NOMO-1 (cell line): Measurements from ENCODE around the gene AIFM3.

Experiments used
- DNase-seq, 2 experiments: peaks; one replicate each; lab custom pipeline; 2025; ENCODE audit not compliant: unreplicated experiment in 2 of 2; lab: John Stamatoyannopoulos, UW

AIFM3 gene

DNA sequence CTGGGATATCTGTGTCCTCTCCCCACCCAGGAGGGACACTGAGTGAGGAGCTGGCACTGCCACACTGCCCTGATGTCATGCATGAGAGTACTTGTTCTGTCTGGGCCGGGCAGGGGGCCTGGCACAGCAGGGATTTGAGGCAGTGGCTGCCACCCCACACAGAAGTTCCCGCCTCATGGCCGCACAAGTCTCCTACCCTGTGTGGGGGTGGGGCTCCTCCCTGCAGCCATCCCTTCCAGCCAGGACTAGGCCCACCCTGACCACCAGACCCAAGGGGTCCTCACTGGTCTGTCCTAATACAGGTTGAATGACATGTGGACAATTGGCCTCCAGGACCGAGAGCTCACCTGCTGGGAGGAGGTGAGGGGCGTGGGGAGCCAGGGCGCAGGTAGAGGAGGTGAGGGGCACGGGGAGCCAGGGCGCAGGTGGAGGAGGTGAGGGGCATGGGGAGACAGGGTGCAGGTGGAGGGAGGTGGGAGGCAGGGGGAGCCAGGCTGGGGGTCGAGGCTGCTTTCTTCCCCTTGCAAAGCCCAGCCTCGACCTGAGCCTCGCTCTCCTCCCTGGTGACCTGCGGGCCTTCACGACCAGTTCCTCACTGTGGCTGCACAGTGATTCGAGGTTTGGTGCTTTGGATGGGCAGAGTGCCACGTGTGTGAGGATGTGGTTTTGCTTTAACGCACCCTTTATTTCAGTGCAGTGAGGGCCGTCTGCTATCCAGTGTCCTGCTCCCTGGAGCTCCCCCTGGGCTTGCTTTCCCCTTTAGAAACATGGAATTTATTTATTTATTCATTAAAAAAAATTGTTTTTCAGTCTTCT, 22.5 kb downstream of the AIFM3 start:
- no peak for DNase-seq

DNA sequence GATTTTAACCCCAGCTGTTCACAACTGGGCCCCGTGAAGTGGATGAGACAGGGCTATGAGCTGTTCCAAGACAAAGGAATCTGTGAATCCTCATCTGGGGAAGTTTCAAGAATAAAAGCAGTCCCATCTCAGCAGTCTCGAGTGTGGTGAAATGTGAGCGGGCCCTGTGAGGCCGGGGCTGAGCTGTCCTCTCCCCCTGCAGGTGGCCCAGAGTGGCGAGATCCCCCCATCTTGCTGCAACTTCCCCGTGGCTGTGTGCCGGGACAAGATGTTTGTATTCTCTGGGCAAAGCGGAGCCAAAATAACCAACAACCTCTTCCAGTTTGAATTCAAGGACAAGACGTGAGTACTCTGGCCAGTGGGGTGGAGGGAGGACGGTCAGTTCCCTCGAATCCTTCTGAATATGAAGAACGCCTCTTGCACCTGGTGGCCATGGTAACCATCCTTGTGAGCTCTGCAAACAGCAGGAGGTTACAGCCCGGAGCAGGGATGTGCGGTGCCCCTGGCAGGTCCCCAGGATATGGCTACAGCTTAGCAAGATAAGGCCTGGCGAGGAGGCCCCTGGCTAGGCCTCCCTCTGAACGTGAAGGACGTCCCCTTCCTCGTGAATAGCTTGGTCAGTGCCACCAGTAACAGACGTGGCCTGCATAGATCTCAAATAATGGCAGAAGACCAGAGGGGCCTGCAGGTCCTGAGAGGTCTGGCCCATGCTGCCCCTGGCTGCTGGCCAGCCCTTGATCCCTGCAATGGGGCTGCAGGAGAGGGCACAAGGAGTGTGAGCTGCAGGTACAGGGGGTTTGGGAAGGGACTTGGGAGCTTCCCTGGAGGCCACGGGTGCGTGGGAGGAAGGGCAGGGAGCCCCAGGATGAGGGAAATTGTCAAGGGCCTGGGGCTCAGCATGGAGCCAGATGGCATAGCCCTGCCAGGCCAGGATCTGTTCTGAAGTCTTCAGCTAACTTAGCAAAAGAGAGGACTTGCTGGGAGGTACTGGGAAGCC, 23.4 kb downstream of the AIFM3 start:
- DNase-seq = no peak

DNA sequence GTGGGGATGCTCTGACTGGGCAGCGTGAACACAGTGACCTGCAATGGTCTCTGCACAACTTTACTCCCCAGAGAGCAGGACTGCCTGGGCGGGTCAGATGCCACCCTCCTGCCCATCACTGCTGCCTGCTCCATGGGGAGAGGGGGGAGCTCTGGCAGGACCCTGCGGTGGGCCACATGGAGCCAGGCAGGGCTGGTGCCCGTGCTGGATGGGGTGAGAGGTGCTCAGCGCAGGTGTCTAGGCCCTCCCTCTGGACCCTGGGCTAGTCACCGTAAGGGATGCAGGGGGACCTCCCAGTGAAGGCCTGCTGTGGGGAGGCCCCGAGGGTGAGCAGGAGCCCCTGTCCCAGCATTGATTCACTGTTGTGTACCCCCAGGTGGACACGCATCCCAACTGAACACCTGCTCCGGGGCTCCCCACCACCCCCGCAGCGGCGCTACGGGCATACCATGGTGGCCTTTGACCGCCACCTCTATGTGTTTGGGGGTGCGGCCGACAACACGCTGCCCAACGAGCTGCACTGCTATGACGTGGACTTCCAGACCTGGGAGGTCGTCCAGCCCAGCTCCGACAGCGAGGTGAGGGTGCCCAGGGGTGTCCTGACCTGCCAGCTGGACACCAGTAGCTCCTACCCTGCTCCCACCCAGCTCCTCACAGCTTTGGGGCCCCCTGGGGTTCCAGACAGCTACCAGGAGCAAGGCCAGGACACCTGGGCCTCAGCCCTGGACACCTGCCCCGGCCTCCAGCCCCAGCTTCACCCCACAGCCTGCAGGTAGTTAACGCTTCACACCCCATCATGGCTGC, 24.4 kb downstream of the AIFM3 start:
- DNase-seq = no peak

DNA sequence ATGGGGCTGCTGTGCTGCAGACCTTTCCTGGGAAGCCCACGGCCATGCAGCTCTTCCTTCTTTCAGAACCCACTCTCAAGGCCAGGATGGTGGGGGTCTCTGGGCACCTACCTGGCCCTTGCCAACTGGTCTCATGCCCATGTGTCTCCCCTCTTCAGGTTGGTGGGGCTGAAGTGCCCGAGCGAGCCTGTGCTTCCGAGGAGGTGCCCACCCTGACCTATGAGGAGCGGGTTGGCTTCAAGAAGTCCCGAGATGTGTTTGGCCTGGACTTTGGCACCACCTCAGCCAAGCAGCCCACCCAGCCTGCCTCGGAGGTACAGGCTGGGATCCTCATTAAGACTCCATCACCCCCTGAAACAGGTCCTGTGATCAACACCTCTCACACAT, 25.0 kb downstream of the AIFM3 start:
- DNase-seq = no peak

DNA sequence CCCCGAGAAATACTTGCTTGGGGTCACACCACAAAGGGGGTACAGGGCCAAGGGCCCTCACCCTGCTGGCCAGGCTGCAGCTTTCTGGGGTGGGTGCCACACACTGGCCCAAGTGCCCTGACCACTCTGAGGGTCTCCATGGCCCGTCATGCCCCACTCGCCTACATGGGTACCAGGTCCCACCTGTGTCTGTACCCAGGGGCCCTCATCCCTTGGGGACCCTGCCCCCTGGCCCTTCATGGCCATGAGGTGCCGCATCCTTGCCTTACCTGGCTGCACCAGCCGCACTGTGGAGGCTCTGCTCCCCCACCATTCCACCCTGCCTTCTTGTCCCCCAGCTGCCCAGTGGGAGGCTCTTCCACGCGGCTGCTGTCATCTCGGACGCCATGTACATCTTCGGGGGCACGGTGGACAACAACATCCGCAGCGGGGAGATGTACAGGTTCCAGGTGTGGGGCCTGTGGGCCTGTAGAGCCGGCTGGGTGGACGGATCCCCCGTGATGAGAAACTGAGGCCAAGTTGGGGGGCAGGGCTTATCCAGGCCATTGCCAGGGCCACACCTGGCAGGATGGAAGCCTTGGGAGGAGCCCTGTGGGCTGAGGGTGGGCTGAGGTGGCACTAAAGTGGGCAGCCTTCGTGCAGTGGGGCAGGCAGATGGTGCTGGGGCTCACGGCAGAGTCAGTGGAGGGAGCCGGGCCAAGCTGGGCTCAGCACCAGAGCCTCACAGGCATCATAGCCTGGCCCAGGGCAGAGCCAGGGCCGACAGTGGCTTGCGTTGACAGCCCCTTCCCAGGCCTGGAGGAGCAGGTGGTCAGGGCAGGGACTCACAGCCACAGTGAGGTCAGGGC, 25.6 kb downstream of the AIFM3 start:
- DNase-seq = no peak

DNA sequence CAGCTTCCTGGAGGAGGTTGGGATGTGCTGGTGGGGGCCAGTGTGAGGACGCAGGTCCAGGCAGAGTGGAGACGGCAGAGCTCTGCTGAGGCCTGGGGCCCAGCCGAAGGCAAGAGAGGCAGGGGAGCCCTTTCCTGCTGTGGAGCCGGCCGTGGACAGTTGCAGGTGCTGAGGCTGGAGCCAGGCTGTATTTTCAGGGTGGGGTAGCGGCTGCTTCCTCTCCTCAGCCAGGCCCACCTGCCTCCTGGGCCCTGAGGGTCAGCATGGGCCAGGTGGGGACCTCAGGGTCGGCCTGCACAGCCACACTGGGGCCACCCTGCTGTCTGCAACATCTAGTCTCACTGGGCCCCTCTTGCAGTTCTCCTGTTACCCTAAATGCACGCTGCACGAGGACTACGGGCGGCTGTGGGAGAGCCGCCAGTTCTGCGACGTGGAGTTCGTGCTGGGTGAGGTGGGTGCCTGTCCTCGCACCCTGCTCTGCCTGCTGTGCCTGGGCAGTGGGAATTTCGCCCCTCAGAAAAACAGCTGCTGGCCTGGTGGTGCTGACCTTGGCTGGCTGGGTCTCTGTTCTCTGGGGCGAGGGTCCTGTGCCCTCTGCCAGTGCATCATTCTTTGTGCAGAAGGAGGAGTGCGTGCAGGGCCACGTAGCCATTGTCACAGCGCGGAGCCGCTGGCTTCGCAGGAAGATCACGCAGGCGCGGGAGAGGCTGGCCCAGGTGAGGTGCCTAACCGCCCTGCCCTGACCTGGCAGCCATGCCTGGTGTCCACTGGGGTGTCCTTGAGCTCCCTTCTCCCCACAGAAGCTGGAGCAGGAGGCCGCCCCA, 26.5 kb downstream of the AIFM3 start:
- no peak for DNase-seq

DNA sequence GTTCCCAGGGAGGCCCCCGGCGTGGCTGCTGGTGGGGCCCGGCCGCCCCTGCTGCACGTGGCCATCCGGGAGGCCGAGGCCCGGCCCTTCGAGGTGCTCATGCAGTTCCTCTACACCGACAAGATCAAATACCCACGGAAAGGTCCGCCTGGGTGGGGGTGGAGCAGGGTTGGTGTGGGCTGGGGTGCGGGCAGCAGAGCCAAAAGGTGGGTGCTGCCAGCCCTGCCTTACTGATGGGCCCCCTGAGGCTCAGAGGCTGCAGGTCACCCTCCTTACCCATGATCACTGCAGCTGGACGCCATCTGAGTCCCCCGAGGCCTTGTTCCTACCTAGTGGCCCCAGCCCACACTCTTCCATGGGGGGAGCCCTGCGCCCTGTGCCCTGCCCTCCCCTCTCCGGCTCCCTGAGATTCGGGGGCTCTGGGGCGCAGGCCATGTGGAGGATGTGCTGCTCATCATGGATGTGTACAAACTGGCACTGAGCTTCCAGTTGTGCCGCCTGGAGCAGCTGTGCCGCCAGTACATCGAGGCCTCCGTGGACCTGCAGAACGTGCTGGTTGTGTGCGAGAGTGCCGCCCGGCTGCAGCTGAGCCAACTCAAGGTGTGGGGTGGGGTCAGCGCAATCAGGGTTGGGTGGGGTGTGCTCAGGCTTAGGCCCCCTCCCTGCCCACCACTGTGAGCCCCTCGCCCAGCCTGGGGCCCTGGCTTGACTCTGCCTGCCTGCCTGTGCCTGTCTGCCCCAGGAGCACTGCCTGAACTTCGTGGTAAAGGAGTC, 27.3 kb downstream of the AIFM3 start:
- no peak for DNase-seq

DNA sequence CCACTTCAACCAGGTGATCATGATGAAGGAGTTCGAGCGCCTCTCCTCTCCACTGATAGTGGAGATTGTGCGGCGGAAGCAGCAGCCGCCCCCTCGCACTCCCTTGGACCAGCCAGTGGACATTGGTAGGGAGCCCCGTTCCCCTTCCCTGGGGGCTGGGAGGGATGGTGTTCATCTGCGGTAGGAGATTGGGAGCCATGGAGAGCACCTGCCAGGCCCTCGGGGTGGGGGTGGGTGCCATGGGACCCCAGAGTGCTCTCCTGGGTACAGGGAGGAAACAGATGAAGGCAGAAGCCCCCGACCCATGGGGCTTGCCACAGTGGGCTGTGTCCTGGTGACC, 27.8 kb downstream of the AIFM3 start:
- no peak for DNase-seq

DNA sequence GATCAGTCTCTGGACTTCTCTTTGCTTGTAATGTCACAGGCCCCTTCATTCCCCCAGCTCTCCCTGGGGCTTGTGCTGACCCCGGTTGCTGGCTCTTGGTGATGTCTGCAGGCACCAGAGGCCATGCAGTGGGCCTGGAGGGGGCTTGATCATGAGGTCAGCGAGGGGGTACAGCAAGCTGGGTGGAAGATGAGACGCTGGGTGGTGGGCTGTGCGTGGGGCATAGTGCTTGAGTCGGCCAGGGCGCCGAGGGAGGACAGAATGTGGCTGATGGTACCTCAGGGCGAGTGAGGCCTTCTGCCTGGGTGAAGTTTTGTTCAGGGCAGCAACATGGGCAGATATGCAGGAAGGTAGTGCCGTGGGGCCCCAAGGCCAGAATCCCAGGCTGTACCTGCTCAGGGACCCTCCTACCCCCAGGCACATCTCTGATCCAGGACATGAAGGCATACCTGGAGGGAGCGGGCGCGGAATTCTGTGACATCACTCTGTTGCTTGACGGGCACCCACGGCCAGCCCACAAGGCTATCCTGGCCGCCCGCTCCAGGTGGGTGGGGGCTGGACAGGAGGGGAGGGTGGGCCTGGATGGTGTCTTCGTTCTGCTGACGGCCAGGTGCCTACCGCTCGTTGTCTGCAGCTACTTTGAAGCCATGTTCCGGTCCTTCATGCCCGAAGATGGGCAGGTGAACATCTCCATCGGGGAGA, 28.4 kb downstream of the AIFM3 start:
- no peak for DNase-seq

DNA sequence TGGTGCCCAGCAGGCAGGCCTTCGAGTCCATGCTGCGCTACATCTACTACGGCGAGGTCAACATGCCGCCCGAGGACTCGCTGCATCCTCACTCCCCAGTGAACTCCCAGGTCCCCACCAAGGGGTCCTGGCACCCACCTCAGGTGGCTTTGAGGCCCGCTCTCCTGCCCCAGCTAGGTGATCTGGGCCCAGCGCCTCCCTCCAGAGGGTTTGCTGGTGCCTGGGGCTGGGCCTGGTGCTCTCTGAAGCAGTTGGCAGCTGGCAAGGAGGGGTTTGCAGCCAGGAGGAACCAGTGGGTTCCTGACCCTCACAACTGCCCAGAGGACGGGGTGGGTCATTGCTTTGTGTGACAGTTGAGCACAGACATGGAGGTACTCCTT, 29.0 kb downstream of the AIFM3 start:
- no peak for DNase-seq

DNA sequence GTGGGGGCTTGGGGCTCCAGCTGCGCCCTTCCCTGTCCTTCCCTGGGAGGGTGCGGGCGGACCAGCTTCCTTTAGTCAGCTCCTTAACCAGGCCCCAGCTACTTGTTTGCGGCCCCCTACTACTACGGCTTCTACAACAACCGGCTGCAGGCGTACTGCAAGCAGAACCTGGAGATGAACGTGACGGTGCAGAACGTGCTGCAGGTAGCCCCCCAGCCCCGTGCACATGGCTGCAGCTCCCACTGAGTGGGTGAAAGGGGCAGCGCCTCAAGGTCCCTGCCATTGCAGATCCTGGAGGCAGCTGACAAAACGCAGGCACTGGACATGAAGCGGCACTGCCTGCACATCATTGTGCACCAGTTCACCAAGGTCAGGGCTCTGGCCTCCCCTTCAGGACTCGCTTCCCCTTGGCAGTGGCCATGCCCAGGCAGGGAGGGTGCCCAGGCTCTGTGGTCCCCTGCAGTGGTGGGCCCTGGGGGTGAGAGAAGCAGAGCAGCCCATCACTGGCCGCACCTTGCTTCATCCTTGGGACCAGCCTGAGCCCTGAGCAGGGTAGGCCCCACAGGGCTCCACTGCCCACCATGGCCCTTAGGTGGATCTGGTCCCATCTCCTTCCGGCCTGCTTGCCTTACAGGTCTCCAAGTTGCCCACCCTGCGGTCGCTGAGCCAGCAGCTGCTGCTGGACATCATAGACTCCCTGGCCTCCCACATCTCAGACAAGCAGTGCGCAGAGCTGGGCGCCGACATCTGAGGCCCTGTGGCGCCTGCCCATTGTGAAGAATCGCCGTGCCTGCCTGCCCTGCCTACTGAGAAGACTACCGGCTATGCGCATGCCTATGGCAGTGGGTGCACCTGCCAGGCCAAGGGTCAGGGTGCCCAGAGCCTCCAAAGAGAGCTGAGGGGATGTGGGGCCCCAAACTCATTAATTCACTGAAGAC, 29.8 kb downstream of the AIFM3 start:
- DNase-seq = no peak

DNA sequence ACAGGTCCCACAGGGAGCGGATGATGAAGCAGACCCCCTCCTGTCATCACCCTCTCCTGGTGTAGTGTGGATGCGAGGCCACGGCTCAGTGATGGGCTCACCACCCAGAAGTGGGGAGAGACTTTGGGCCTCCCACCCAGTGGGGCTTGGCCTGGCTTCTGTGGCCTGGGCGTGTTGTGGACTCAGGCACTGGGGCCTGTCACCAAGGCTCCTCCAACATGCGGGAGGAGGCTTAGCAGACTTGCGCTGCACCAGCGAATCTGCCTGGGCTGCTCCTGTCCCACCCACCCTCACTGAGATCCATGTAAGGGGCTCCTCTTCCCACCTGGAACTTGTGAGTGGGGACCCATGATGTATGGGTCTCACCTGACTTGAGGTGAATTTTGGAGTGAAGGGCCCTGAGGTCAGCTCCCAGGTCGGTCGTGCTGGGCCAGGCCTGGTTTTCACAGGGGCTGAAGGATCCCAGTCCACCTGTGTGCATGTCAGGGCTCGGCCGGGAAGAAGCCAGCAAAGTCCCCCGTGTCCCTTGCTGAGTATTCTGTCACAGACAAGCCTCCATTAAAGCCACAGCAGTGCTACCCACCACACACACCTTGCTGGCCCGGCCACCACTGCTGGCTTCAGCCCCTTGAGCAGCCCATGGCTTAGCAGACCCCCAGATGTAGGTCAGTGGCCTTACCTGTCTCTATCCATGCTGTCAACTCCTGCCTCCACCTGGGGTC, 30.6 kb downstream of the AIFM3 start:
- no peak for DNase-seq

DNA sequence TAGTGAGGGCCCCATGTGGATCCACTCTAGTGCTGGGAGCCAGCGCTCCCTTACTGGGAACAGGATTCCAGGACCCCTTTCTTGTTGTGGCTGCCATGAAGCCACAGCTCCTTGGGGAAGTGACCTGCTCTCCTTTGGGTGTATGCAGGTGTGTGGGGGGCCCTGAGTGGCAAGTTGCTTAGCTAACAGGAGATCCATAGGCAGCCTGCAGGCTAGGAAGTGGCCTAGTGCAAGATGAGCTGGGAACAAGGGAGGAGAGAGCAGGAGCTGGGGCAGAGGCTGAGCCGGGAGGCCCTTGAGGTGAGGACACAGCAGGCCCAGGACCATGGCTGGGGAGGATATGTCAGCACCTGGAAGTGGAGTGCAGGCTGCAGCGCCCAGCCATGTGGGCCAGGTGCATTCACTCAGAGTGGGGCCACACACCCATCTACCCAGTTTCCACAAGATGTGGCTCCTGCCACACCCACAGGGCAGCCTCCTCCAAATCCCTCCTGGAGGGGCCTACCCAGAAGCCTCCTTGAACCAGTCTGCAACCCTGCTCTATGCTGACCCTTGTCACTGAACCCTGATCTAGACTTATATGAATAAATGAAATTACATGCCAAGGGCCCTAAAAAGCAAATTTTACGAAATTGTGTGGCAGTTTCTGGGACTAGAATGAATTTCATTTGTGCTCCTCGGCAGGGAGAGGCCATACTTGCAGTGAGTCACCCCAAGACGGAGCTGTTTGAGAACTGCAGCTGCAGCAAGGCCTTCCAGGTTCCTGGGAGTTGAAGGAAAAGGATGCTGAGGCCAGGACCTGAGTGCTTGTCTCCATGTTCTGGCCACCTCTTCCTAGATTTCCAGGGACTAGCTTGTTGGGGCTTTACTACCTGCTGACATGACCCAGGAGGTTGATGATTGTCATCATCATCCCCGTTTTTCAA, 31.6 kb downstream of the AIFM3 start:
- no peak for DNase-seq

DNA sequence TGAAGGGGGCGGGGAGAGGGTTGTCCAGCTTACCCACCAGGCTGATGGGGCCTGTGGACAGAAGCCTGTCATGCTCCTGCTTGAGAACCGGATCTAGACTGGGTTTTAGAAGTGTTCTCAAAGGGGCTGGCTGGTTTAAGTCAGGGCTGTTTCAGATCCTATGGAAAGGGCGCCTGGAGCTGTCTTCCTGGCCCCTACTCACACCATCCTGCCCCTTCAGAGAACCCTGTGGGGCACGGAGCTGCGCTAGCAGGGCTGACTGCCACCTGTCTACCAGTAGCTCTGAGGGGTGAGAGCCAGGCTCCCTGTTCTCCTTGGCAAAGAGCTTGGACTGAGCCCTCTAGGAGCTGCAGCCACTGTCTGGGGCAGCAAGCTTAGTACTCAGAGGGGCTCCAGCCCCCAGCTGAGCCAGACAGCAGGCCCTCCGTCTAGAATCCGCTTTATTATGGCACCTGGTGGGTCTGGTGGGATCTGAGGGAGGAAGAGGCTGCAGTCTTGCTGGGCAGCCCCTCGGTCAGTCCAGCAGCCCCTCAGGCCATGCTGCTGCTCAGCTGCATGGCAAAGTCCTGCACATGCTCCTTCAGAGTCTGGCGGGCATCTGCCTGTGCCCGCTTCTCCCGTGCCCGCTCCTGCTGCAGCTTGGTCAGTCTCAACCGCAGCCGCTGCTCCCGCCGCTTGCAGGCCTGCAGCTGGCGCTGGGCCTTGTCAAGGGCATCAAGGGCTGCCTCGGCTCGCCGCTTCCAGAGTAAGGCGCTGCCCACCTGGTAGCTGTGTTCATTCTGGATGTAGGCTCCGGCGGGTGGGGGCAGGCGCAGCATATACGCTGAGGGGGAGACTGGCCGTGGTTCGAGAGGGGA, 32.5 kb downstream of the AIFM3 start:
- no peak for DNase-seq
